HepG2 (cell line): ENCODE measurements around the gene ELANE.

Experiments used
- MAFF ChIP-seq: IDR thresholded peaks from 2 replicates; pipeline ENCODE4 v1.6.1; 2011; ENCODE audit warnings: low read depth, low read length, improper control_type of control experiment
- TF ChIP-seq, protein P1 (sequence below): sonication (generic); formaldehyde crosslinking; conservative IDR thresholded peaks from 2 replicates; pipeline ENCODE4 v1.8.0; 2022; ENCODE audit warnings: mild to moderate bottlenecking, moderate library complexity, missing genetic modification reagents
- TF ChIP-seq, protein P2 (sequence below): sonication (generic); formaldehyde crosslinking; IDR thresholded peaks from 2 replicates; pipeline ENCODE4 v1.4.0; 2020; ENCODE audit warnings: mild to moderate bottlenecking, missing genetic modification reagents, borderline replicate concordance

DNA sequence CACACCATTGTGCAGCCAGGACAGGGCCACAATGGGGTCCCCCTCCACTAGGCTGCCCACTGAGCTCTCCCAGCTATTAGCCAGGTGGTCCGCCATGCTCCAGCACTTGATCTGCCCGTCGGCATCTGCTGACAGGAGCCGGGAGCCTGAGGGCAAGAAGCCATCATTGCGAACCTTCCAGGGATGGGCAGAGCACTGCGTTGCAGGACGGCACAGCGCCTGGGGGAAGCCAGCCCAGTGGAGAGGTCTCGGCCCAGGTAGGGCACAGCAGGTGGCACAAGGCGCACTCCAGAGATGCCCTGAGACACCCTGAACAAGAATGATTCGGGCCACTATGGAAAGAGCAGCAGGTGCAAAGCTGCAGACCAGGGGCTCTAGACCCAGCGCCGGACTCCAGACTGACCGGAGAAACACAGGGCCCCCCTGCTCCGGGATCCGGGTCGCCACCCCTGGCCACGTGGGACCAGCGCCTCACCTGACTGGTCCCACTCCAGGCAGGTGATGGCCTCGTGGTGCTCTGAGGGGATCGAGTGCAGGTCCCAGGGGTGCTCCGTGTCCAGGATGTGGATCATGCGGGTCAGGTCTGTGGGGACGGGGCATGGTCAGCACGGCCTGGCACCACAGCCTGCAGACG, 37.7 kb downstream of the ELANE start:
- TF ChIP-seq, protein P1, sequence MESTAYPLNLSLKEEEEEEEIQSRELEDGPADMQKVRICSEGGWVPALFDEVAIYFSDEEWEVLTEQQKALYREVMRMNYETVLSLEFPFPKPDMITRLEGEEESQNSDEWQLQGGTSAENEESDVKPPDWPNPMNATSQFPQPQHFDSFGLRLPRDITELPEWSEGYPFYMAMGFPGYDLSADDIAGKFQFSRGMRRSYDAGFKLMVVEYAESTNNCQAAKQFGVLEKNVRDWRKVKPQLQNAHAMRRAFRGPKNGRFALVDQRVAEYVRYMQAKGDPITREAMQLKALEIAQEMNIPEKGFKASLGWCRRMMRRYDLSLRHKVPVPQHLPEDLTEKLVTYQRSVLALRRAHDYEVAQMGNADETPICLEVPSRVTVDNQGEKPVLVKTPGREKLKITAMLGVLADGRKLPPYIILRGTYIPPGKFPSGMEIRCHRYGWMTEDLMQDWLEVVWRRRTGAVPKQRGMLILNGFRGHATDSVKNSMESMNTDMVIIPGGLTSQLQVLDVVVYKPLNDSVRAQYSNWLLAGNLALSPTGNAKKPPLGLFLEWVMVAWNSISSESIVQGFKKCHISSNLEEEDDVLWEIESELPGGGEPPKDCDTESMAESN (CRISPR knock-in tag), result no peak
- TF ChIP-seq MAFF, result no peak
- TF ChIP-seq, protein P2, sequence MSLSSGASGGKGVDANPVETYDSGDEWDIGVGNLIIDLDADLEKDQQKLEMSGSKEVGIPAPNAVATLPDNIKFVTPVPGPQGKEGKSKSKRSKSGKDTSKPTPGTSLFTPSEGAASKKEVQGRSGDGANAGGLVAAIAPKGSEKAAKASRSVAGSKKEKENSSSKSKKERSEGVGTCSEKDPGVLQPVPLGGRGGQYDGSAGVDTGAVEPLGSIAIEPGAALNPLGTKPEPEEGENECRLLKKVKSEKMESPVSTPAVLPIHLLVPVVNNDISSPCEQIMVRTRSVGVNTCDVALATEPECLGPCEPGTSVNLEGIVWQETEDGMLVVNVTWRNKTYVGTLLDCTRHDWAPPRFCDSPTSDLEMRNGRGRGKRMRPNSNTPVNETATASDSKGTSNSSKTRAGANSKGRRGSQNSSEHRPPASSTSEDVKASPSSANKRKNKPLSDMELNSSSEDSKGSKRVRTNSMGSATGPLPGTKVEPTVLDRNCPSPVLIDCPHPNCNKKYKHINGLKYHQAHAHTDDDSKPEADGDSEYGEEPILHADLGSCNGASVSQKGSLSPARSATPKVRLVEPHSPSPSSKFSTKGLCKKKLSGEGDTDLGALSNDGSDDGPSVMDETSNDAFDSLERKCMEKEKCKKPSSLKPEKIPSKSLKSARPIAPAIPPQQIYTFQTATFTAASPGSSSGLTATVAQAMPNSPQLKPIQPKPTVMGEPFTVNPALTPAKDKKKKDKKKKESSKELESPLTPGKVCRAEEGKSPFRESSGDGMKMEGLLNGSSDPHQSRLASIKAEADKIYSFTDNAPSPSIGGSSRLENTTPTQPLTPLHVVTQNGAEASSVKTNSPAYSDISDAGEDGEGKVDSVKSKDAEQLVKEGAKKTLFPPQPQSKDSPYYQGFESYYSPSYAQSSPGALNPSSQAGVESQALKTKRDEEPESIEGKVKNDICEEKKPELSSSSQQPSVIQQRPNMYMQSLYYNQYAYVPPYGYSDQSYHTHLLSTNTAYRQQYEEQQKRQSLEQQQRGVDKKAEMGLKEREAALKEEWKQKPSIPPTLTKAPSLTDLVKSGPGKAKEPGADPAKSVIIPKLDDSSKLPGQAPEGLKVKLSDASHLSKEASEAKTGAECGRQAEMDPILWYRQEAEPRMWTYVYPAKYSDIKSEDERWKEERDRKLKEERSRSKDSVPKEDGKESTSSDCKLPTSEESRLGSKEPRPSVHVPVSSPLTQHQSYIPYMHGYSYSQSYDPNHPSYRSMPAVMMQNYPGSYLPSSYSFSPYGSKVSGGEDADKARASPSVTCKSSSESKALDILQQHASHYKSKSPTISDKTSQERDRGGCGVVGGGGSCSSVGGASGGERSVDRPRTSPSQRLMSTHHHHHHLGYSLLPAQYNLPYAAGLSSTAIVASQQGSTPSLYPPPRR (CRISPR knock-in tag), result no peak
